Measurements from ENCODE around the gene EPC2. TPM values are rescaled to one million over a fixed set of nuclear protein-coding genes. Genes with fewer than 3 reads are reported as not detected.

EPC2 gene
- total and polyA plus RNA-seq, 2 of the 8 experiments (the other 6 are each of a cell fraction or from before 2014, with no cell fraction given): 16.1 to 25.7 TPM

DNA sequence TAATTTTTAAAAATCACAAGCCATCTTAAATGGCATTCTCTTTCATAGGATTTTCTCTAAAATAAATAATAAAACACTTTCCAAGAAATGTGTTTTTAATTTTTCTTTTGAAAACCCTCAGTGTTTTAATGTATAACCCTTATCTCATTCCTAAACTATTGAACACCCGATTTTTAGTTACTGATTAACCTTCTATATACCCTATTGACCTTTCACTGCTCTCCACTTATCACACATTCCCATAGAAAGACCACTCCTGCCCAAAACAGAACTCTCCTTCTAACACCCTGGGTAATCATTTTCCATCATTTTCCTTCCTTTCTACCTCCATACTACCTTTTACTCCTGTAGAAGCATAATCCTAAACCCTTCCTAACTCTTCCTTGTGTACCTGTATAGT lies 102.4 kb downstream of the EPC2 start:
- CTCF ChIA-PET (ENCODE audit: partially characterized antibody): no interaction called here
- Histone ChIP-seq H2BK5ac (ENCODE audit: low read depth, low read length) (no peak overlapping the region), H3K23ac (ENCODE audit: insufficient read length) (no peak overlapping the region), H2AK5ac (ENCODE audit: low read depth, low read length) (no peak overlapping the region), H2BK12ac (ENCODE audit: low read depth, low read length) (no peak overlapping the region), H3K79me1 (ENCODE audit: low read depth, low read length) (no peaks in the 10 kb centered on the region), H3K4me3 (ENCODE audit: extremely low read depth in 1 of 4, insufficient read depth in 2 of 4, low read depth in 3 of 4, low read length in 4 of 4) (no peak overlapping the region), H2BK120ac (replicated peaks; ENCODE audit: low read depth, low read length) (no peak overlapping the region), H4K5ac (ENCODE audit: insufficient read length, low read depth, low read length) (no peak overlapping the region), H3K4me2 (ENCODE audit: insufficient read depth in 1 of 2, low read depth in 2 of 2, low read length in 2 of 2) (no peak overlapping the region), H3K79me2 (ENCODE audit: control insufficient read depth in 1 of 2, insufficient read depth in 2 of 2, low read length in 2 of 2) (peaks cover 0 to 12% of the 10 kb centered on the region in 2 experiments; a peak in 2 of 4 replicates), H3K9me3 (ENCODE audit: insufficient read depth in 2 of 2, low read depth in 1 of 2, low read length in 1 of 2) (no peaks in the 10 kb centered on the region), H3K27me3 (replicated peaks in 1 of 4; ENCODE audit: control insufficient read depth in 3 of 4, extremely low read depth in 1 of 4, insufficient read depth in 3 of 4, low read length in 3 of 4) (no peaks in the 10 kb centered on the region), H4K8ac (ENCODE audit: extremely low read depth, insufficient read depth, low read length) (no peak overlapping the region), H3K23me2 (ENCODE audit: low read depth, low read length) (no peaks in the 10 kb centered on the region), H3K18ac (ENCODE audit: extremely low read depth, low read length) (no peak overlapping the region), H3K14ac (ENCODE audit: insufficient read length) (no peak overlapping the region), H2BK20ac (ENCODE audit: low read length) (no peak overlapping the region), H3K9ac (replicated peaks in 1 of 4; ENCODE audit: extremely low read depth in 1 of 4, low read depth in 3 of 4, low read length in 3 of 4) (no peak overlapping the region), H4K91ac (replicated peaks; ENCODE audit: insufficient read length, low read length) (no peak overlapping the region), H3K27ac (ENCODE audit: low read depth, low read length) (no peak overlapping the region), H2BK15ac (ENCODE audit: low read length) (no peak overlapping the region), H3K4ac (replicated peaks; ENCODE audit: insufficient read length, low read depth, low read length) (no peak overlapping the region), H3K4me1 (replicated peaks in 1 of 4; ENCODE audit: control insufficient read depth in 3 of 4, insufficient read depth in 4 of 4, low read length in 3 of 4) (peaks cover 0 to 14% (median 6%) of the 10 kb centered on the region in 4 experiments; a peak in 4 of 7 replicates), H4K20me1 (replicated peaks in 1 of 2; ENCODE audit: control insufficient read depth in 1 of 2, insufficient read depth in 2 of 2, low read length in 2 of 2) (no peaks in the 10 kb centered on the region), H3K36me3 (ENCODE audit: control insufficient read depth in 2 of 4, insufficient read depth in 4 of 4, low read length in 3 of 4) (no peaks in the 10 kb centered on the region), H2AFZ (ENCODE audit: low read length) (no peak overlapping the region), H3K56ac (replicated peaks; ENCODE audit: insufficient read length, low read depth, low read length) (no peak overlapping the region)
- 81% methylated on average over 1 of the region's 1 CpG; no CpG with 5 or more reads in 1 of the 2 experiments for WGBS, 2 experiments (ENCODE audit: extremely low coverage in 1 of 2, insufficient coverage in 1 of 2, insufficient read length in 1 of 2, insufficient replicate concordance in 2 of 2, low coverage in 1 of 2, low lambda C conversion rate in 2 of 2, missing lambda C conversion rate in 1 of 2)
- POLR2A ChIA-PET (ENCODE audit: partially characterized antibody): no interaction called here
- FAIRE-seq: no peak
- no peak for DNase-seq (ENCODE audit: low read depth in 1 of 2, low spot score in 2 of 2)
- TF ChIP-seq CHD2 (IDR thresholded peaks at IDR 0.05; ENCODE audit: low read length): no peak
- no peak for TF ChIP-seq SP4 (IDR thresholded peaks at IDR 0.05; ENCODE audit: low read length)
- no peak for TF ChIP-seq CEBPB (IDR thresholded peaks at IDR 0.05; ENCODE audit: low read depth, low read length)
- TF ChIP-seq, protein P1, sequence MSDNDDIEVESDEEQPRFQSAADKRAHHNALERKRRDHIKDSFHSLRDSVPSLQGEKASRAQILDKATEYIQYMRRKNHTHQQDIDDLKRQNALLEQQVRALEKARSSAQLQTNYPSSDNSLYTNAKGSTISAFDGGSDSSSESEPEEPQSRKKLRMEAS (IDR thresholded peaks at IDR 0.05): no peak
- TF ChIP-seq, protein P2, sequence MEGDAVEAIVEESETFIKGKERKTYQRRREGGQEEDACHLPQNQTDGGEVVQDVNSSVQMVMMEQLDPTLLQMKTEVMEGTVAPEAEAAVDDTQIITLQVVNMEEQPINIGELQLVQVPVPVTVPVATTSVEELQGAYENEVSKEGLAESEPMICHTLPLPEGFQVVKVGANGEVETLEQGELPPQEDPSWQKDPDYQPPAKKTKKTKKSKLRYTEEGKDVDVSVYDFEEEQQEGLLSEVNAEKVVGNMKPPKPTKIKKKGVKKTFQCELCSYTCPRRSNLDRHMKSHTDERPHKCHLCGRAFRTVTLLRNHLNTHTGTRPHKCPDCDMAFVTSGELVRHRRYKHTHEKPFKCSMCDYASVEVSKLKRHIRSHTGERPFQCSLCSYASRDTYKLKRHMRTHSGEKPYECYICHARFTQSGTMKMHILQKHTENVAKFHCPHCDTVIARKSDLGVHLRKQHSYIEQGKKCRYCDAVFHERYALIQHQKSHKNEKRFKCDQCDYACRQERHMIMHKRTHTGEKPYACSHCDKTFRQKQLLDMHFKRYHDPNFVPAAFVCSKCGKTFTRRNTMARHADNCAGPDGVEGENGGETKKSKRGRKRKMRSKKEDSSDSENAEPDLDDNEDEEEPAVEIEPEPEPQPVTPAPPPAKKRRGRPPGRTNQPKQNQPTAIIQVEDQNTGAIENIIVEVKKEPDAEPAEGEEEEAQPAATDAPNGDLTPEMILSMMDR (IDR thresholded peaks at IDR 0.05; ENCODE audit: control extremely low read depth in 1 of 3, insufficient read depth in 1 of 3, low read depth in 1 of 3, low read length in 3 of 3): no peak
- no peak for TF ChIP-seq JUND (IDR thresholded peaks at IDR 0.05; ENCODE audit: low read length)
- no peak for TF ChIP-seq HDAC6 (IDR thresholded peaks at IDR 0.05; ENCODE audit: low read depth, low read length)
- no peak for TF ChIP-seq GABPA (IDR thresholded peaks at IDR 0.05; ENCODE audit: borderline replicate concordance, insufficient read depth, low read length)
- TF ChIP-seq EGR1 (IDR thresholded peaks at IDR 0.05; ENCODE audit: borderline replicate concordance, low read depth, low read length): no peak
- TF ChIP-seq NANOG (IDR thresholded peaks at IDR 0.05; ENCODE audit: insufficient read depth, low read depth, low read length, poor library complexity, severe bottlenecking): no peak
- TF ChIP-seq EZH2 (IDR thresholded peaks at IDR 0.05; ENCODE audit: low read depth, low read length, severe bottlenecking): no peak

Data from H1 (cell line).